A673 (cell line): Measurements from ENCODE around the gene WWP2. TPM values are rescaled to one million over a fixed set of nuclear protein-coding genes. Genes with fewer than 3 reads are reported as not detected.

Source experiments
- BruUV-seq: library from RNA; stranded (reverse); fragments of 400-500 nt; replicated peaks from 2 replicates; lab custom pipeline; 2021; lab: Mats Ljungman, UMichigan
- CTCF ChIA-PET: fragments of 300-600 bp; sonication (Branson Sonifier 250); formaldehyde crosslinking; loops from one replicate; lab custom pipeline; 2022; ENCODE audit warnings: antibody characterized with exemption; lab: Charles Lee
- POLR2A ChIA-PET: fragments of 300-600 bp; sonication (Branson Sonifier 250); formaldehyde crosslinking; loops from one replicate; lab custom pipeline; 2022; ENCODE audit warnings: antibody characterized with exemption; ENCODE audit not compliant: low non-redundant PET; lab: Charles Lee
- DNase-seq: peaks from one replicate; pipeline ENCODE4 v3.0.0-alpha.2; 2015; ENCODE audit warnings: low spot score
- H3K27ac ChIP-seq: fragments of 200-600 bp; sonication (generic); 2 replicates; pipeline ENCODE4 v1.5.1; 2016; ENCODE audit warnings: mixed run types, low read depth, mild to moderate bottlenecking, mixed read lengths, antibody characterized with exemption, low read length; ENCODE audit not compliant: poor library complexity, severe bottlenecking
- H3K27me3 ChIP-seq: fragments of 200-600 bp; sonication (generic); replicated peaks from 2 replicates; pipeline ENCODE4 v1.6.1; 2017; ENCODE audit warnings: mixed run types, low read depth, mild to moderate bottlenecking, mixed read lengths, antibody characterized with exemption, low read length; ENCODE audit not compliant: insufficient read depth, poor library complexity
- H3K36me3 ChIP-seq: fragments of 200-600 bp; sonication (generic); 2 replicates; pipeline ENCODE4 v1.6.1; 2016; ENCODE audit warnings: mixed run types, mild to moderate bottlenecking, mixed read lengths, antibody characterized with exemption, low read length; ENCODE audit not compliant: insufficient read depth, poor library complexity, severe bottlenecking
- H3K4me1 ChIP-seq: fragments of 200-600 bp; sonication (generic); 2 replicates; pipeline ENCODE4 v1.6.1; 2017; ENCODE audit warnings: mixed run types, mild to moderate bottlenecking, mixed read lengths, antibody characterized with exemption, low read length; ENCODE audit not compliant: insufficient read depth, poor library complexity, severe bottlenecking
- H3K4me3 ChIP-seq: fragments of 200-600 bp; sonication (generic); 2 replicates; pipeline ENCODE4 v1.5.1; 2016; ENCODE audit warnings: low read depth, mixed run types, mild to moderate bottlenecking, mixed read lengths, low read length; ENCODE audit not compliant: poor library complexity, severe bottlenecking
- H3K9me3 ChIP-seq: fragments of 200-600 bp; sonication (generic); 2 replicates; pipeline ENCODE4 v1.6.1; 2016; ENCODE audit warnings: mixed run types, low read depth, mild to moderate bottlenecking, mixed read lengths, antibody characterized with exemption, low read length; ENCODE audit not compliant: poor library complexity, severe bottlenecking
- CTCF ChIP-seq: fragments of 300-800, 200-600 bp; sonication (generic); conservative IDR thresholded peaks from 2 replicates; pipeline ENCODE4 v1.5.1; 2017; ENCODE audit warnings: low read depth, mild to moderate bottlenecking, antibody characterized with exemption, low read length, moderate library complexity, mixed read lengths
- EZH2 ChIP-seq: fragments of 200-600 bp; sonication (generic); IDR thresholded peaks from 2 replicates; pipeline ENCODE4 v1.6.1; 2017; ENCODE audit warnings: borderline replicate concordance, low read depth, mild to moderate bottlenecking, mixed read lengths, antibody characterized with exemption, low read length; ENCODE audit not compliant: poor library complexity, severe bottlenecking
- intact Hi-C: fragments of 100-400 bp; cut with micrococcal nuclease; formaldehyde crosslinking; loops from one replicate; pipeline ENCODE4 v1.10.0; 2022; ENCODE audit not compliant: unreplicated experiment
- total RNA-seq: library from RNA; stranded (reverse); gene quantifications from 2 replicates; pipeline ENCODE4 v1.2.3, GENCODE V29; 2021

WWP2 gene
- total RNA-seq, 1 experiment from 2014 or later: 32.4 TPM

DNA sequence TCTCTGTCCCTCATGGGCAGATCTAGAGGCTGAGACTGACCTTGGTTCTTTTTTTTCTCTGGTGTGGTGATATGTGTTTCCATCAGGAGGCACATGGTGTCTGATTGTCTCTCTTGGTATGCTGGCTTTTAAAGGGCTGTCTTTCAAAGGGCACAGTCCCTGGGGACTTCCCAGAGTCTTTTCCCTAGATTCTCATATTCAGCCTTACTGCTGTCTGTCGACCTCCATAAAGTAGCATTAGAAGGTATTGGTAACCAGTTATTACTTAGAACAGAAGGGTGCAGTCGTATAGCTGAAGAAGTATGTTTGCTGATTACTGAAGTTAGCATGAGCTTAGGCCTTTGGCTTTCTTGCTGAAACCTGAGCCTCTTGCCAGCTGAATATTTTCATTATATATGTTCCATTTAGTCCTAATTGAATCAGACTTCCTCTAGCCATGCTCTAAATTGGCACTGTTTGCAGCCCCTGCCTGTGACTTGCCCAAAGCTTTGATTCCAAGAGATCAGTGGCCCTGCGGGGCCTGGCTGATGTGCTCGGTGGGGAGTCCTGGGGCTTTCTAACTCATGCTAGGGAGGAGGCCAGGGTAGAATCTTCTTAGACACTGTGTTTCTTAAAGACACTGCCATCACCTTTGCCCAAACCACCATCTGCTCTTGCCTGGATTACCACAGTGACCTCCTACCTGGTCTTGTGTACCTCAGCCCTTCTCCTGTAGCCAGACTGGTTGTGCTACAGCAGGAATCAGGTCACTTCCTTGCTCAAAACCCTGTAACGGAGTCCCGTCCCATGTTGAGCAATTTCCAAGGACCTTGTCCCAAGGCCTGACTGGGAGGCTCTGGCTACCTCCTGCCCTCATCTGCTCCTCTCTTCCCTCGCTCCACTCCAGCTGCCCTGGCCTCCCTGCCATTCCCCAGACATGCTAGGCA, 71.5 kb downstream of the WWP2 start:
- Histone ChIP-seq H3K4me1 (peaks cover 19% of the 10 kb centered on the region), H3K36me3 (no peaks in the 10 kb centered on the region), H3K9me3 (no peaks in the 10 kb centered on the region), H3K27me3 (no peaks in the 10 kb centered on the region), H3K4me3 (no peak overlapping the region), H3K27ac (peak overlapping the region; percentile 70)
- POLR2A ChIA-PET: interaction anchor here (0.5 kb wide), 1 partner anchor 1430 kb away, joined by 4 read pairs; no protein-coding TSS in a partner anchor
- CTCF ChIA-PET: no interaction called here
- intact Hi-C loops: no loop called here
- no peak for TF ChIP-seq EZH2
- TF ChIP-seq CTCF: no peak
- no TSS peak for BruUV-seq
- DNase-seq: peak; percentile 80

DNA sequence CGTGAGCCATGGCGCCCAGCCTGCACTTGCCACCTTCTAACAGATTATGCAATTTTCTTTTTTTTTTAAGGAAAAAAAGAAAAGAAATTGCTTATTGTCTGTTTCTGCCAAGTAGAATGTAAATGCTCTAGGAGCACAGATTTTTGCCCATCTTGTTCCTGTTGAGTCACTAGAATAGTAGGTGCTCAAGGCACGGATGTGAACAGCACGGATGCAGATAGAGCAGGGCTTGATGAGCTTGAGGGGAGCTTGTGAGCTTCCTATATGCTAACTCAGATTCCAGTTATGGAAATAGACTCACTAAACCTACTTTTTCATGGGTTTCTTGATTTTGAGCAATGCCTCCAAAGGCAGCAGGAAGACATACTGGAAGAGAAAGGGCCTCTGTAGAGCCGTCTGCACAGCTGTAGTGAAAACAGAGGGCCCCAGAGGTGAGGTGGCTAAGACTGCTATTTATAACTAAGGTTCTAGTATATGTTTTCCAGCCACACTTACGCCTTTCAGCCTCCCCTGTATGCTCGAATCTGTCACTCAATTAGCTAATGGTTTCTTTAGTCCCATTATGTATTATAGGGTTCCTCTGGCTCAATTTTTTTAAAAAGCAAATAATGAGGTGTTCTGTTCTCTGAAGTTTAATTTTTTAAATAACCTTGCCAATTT, 72.8 kb downstream of the WWP2 start:
- intact Hi-C loops: no loop called here
- H3K27me3 ChIP-seq: no peaks in the 10 kb centered on the region
- ChIA-PET POLR2A (no interaction called here), CTCF (no interaction called here)
- no peak for DNase-seq
- H3K4me1 ChIP-seq: peaks cover 19% of the 10 kb centered on the region
- H3K9me3 ChIP-seq: no peaks in the 10 kb centered on the region
- BruUV-seq: no TSS peak
- H3K4me3 ChIP-seq: no peak overlapping the region
- no peak for TF ChIP-seq EZH2
- no peaks in the 10 kb centered on the region for H3K36me3 ChIP-seq
- no peak overlapping the region for H3K27ac ChIP-seq

GRCh38 chr16:69836257-69836656, 74.1 kb downstream of the WWP2 start:
- Histone ChIP-seq H3K4me1 (peaks cover 19% of the 10 kb centered on the region), H3K27ac (no peak overlapping the region), H3K27me3 (no peaks in the 10 kb centered on the region), H3K4me3 (no peak overlapping the region), H3K9me3 (no peaks in the 10 kb centered on the region), H3K36me3 (no peaks in the 10 kb centered on the region)
- TF ChIP-seq CTCF (no peak), EZH2 (no peak)
- ChIA-PET POLR2A (no interaction called here), CTCF (no interaction called here)
- BruUV-seq: no TSS peak
- intact Hi-C loops: no loop called here
- DNase-seq: no peak
